HuH-7 (cell line): Measurements from ENCODE around the gene TUBB3.

ENCODE experiments used
- DNase-seq: peaks from one replicate; pipeline ENCODE4 v3.0.0; 2011; ENCODE audit warnings: low spot score

The TUBB3 gene

DNA sequence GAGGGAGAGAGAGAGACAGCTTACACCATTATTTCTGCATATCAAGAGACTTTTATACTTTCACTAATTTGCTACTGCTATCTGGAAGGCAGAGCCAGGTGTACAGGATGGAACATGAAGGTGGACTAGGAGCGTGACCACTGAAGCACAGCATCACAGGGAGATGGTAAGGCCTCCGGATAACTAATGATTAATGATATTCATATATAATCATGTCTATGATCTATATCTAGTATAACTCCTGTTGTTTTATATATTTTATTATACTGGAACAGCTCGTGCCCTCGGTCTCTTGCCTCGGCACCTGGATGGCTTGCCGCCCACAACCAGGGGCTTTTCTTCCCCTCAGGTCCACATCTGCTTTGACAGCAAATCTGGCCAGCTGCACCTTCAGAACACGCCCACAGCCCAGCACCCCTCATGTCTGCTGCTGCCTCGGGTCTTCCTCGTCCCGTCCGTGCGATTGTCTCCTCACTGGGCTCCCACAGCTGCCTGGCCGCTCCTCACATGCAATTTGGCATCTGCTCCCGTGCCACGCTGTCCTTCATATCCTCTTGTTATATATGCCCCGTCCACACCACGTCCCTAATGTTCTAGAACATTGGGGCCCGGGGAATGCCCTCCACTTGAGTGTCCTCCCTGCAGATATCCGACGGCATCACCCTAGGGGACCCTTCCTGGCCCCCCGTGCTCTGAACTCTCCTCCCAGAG, 15.2 kb downstream of the TUBB3 start:
- DNase-seq: no peak

GRCh38 chr16:89944773-89945172, 21.6 kb downstream of the TUBB3 start:
- no peak for DNase-seq

DNA sequence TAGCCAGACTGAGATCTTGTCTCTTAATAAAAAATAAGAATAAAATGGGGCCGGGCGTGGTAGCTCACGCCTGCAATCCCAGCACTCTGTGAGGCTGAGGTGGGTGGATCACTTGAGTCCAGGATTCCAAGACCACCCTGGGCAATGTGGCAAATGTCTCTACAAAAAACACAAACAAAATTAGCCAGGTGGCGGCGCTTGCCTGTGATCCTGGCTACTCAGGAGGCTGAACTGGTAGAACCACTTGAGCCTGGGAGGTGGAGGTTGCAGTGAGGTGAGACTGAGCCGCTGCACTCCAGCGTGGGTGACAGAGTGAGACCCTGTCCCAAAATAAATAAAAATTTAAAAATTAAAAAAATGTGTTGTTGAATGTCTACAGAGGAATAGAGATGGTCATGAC, 22.5 kb downstream of the TUBB3 start:
- DNase-seq: no peak

- DNase-seq: no peak
Observed at GRCh38 chr16:89946515-89946914, 23.4 kb downstream of the TUBB3 start.

DNA sequence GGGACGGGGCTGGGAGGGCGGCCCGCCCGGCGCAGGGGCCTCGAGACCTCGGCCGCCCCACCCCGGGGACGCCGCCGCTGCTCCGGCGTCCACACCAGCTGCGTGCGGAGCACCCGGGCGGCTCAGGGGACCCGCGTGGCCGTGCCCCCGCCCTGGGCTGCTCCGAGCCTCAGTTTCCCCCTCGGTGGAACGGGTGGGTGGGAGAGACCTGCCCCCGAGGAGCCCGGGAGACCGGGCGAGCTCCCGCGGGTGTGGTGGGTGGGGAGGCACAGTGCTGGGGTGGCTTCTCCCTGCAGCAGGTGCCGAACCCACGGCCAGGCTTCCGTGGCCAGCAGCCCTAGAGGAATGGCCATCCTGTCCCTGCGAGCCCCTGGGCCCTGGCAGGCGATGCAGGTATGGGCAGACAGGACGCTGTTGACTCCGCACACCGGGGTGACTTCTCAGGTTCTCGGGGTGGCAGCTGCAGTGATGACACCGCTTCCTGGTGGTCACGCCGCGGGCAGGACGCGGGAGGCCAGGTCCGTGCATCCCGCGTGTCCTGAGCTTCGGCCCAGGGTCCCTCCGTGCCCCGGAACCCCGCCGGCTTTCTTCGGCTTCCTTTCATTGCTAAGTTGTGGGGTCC, 26.1 kb downstream of the TUBB3 start:
- DNase-seq: no peak

- no peak for DNase-seq
Observed at GRCh38 chr16:89949756-89950155, 26.6 kb downstream of the TUBB3 start.

DNA sequence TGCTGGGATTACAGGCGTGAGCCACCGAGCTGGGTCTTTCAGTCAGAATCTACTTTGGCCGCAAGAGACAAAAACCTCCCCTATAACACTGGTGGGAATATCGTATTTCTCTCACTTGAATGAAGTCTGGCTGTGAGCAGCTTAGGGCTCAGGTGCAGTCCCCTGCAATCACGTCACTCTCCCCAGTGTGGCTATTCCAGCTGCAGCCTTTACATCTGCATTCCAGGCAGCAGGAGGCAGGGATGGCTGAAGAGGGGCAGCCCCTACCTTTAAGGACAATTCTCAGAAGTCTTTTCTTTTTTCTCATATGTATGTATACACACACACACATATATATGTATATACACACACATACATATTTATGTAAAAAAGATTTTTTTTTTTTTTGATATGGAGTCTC, 28.4 kb downstream of the TUBB3 start:
- no peak for DNase-seq

DNA sequence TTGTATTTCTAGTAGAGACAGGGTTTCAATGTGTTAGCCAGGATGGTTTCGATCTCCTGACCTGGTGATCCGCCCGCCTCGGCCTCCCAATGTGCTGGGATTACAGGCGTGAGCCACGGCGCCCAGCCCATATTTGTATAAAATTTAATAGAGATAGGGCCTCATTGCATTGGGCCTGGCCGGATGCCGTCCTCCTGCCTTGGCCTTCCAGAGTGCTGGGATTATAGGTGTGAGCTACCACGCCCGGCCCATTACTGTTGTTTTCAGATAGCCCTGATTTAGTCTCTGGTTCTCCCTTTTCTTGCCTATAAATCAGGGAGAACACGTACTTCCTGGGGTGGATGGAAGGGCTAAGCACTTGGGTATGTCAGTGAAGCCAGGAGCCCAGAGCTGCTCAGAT, 28.9 kb downstream of the TUBB3 start:
- no peak for DNase-seq

DNA sequence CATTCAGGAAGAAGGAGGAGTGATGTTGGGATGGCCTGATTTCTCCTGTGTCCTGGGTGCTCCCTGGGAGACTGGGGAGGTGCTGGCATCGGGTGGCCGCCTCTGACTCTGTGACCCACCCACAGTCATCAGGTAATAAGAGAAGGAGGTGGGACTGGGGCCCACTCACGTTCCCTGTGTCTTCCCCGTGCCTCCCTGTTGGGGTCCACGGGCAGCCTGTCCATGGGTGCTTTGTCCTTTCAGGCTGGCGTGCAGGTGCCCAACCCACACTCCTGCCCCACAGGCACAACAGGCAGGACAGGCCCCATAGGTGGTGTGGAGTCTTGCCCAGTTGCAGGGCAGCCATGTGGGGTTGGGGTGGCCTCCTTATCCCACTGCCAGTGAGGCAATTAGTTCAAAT, 29.4 kb downstream of the TUBB3 start:
- DNase-seq: no peak

- DNase-seq: no peak
Observed at GRCh38 chr16:89953671-89954406, 30.7 kb downstream of the TUBB3 start.

GRCh38 chr16:89954462-89954861, 31.3 kb downstream of the TUBB3 start:
- DNase-seq: no peak

DNA sequence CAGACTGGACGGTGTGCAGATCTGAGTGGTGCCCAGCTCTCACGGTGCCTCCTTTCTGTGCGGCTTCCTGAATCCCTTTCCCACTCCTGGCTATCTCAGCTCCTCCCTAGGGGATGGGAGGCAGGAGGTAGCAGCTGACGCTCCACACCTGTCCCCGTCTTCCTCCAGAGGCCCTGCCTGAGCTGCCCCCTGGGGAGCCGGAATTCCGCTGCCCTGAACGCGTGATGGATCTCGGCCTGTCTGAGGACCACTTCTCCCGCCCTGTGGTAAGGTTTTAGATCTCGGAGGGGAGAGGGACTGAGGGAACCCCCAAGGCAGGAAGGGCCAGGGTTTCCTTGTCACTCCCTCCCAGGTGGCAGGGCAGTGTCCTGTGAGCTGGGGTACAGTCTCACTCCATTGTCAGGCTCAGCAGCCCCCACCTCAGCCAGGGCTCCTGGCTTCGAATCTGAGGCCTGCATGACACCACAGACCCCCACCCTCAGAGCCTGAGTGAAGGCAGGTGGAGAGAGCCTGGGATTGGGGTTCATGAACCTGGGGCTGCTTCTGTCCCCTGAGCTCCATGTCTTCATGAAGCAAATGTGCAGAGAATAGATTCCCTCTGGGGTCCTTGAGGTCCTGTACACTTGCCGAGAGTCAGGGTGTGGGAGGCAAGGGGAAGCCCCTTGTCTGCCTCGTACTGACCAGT, 32.0 kb downstream of the TUBB3 start:
- no peak for DNase-seq

DNA sequence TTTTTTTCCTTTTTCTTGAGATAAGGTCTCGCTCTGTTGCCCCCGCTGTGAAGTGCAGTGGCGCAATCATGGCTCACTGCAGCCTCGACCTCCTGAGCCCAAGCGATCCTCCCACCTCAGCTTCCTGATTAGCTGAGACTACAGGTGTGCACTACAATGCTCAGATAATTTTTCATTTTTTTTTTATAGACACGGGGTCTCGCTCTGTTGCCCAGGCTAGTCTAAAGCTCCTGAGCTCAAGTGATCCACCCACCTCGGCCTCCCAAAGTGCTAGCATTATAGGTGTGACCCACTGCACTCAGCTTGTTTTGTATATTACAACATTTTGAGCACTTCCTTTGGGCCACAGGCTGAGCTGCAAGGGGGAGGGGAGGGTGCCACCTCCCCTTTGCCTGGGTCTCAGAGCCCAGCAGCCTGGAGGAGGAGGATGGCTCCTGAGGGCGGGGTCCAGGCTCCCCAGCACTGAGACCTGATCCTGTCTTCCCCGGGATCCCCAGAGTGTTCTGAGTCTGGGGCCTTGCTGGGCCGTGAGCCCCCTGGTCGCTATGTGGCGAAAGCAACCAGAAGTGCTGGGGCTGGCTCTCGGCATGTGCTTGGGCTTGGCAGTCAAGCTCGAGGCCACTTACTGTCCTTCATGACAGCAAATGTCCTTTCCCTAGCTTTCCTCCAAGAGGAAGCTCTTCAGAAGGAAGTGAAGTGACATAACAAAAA, 33.5 kb downstream of the TUBB3 start:
- no peak for DNase-seq

GRCh38 chr16:89957216-89957785, 34.2 kb downstream of the TUBB3 start:
- no peak for DNase-seq

DNA sequence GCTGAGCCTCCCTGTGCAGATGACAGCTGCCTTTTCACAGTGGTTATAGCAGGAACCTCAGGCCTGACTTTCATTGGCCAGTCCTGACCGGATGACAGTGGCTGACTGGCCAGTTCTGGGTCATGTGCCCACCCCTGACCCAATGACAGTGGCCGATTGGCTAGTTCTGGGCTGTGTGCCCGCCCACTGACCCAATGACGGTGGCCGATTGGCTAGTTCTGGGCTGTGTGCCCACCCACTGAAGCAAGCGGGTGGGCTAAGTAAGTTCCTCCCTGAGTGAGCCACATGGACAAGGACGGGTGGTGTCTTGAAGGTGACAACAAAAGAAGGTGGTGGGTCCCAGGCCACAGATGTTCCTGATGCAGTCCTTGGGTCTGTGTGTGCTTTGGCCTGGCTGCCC, 34.9 kb downstream of the TUBB3 start:
- DNase-seq: peak; percentile 79

DNA sequence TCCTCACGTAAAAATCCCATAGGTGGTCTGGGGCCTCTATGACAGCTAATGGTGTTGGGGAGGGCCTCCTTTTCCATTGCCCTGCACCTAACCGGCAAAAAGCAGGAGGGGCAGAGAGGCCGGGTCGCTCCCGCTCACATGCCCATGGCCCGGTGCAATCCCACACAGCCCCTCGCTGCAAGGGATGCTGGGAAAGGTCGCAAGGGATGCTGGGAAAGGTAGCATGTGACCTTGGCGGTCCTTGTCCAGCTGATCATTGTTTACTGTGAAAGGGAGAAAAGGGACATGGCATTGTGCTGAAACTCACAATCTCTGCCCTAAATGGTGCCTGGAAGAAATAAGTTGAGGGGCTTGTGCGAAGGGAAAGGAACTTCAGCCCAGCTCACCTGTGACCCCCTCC, 35.5 kb downstream of the TUBB3 start:
- DNase-seq: no peak

- DNase-seq: no peak
Observed at GRCh38 chr16:89960966-89961365, 37.8 kb downstream of the TUBB3 start.

- DNase-seq: no peak
Observed at GRCh38 chr16:89961920-89962319, 38.8 kb downstream of the TUBB3 start.

- no peak for DNase-seq
Observed at GRCh38 chr16:89962754-89963498, 39.8 kb downstream of the TUBB3 start.

DNA sequence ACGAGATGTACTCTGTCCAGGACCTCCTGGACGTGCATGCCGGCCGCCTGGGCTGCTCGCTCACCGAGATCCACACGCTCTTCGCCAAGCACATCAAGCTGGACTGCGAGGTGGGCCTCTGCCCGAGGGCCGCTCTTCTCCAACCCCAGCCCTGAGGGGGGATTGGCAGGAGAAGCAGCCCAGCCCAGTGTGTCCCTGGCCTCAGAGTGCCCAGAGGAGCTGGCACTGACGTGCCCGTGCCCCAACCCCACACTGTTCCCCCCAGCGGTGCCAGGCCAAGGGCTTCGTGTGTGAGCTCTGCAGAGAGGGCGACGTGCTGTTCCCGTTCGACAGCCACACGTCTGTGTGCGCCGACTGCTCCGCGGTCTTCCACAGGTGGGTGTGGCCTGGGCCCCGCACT, 41.1 kb downstream of the TUBB3 start:
- no peak for DNase-seq
